K562 (cell line): ENCODE data around the gene STT3B. TPM values are rescaled to one million over a fixed set of nuclear protein-coding genes. Genes with fewer than 3 reads are reported as not detected.

Source experiments
- CHCHD3 ChIP-seq: fragments of 250-450 bp; sonication (Bioruptor Pico); IDR thresholded peaks from 2 replicates; pipeline ENCODE4 v2.1.2; 2022; ENCODE audit warnings: mild to moderate bottlenecking
- DDX20 ChIP-seq: fragments of 450-650 bp; IDR thresholded peaks from 2 replicates; pipeline ENCODE4 v1.6.1; 2016; ENCODE audit warnings: missing genetic modification characterization, low read depth, mild to moderate bottlenecking, missing compliant biosample characterization, moderate library complexity
- FIP1L1 ChIP-seq: fragments of 200-400 bp; formaldehyde crosslinking; IDR thresholded peaks from 2 replicates; pipeline ENCODE4 v1.6.1; 2018; ENCODE audit warnings: mild to moderate bottlenecking, low read depth, low read length; ENCODE audit not compliant: poor library complexity, severe bottlenecking
- FOS ChIP-seq: IDR thresholded peaks from 3 replicates; pipeline ENCODE4 v1.6.1; 2011; ENCODE audit not compliant: insufficient read length; ENCODE audit errors: extremely low read depth
- HSF4 ChIP-seq: fragments of 250-450 bp; sonication (Bioruptor Pico); IDR thresholded peaks from 2 replicates; pipeline ENCODE4 v2.1.2; 2022; ENCODE audit warnings: mild to moderate bottlenecking, moderate library complexity, borderline replicate concordance
- POLR3A ChIP-seq: IDR thresholded peaks from 2 replicates; pipeline ENCODE4 v1.6.1; 2011; ENCODE audit warnings: borderline replicate concordance, mild to moderate bottlenecking, moderate library complexity; ENCODE audit not compliant: insufficient read length, insufficient read depth; ENCODE audit errors: extremely low read depth
- SMAD2 ChIP-seq: fragments of 150-350 bp; IDR thresholded peaks from 2 replicates; pipeline ENCODE4 v1.6.1; 2014; ENCODE audit warnings: low read depth, mild to moderate bottlenecking, low read length
- TAF9B ChIP-seq: fragments of 450-650 bp; IDR thresholded peaks from 2 replicates; pipeline ENCODE4 v1.6.1; 2018; ENCODE audit warnings: mild to moderate bottlenecking; ENCODE audit not compliant: partially characterized antibody
- TCF7L2 ChIP-seq: fragments of 150-350 bp; IDR thresholded peaks from 2 replicates; pipeline ENCODE4 v1.6.1; 2016; ENCODE audit warnings: low read depth, mild to moderate bottlenecking, low read length, moderate library complexity
- ZNF324 ChIP-seq: fragments of 250-450 bp; sonication (Bioruptor Pico); IDR thresholded peaks from 2 replicates; pipeline ENCODE4 v1.4.0; 2020; ENCODE audit warnings: mild to moderate bottlenecking
- ZNF77 ChIP-seq: fragments of 250-450 bp; sonication (Bioruptor Pico); IDR thresholded peaks from 2 replicates; pipeline ENCODE4 v1.5.0; 2020
- polyA plus RNA-seq, 8 experiments: library from polyadenylated mRNA; depleted of rRNA in 4 of 8; stranded (reverse) in 5 of 8; unstranded in 3 of 8; fragments of >200 nt; fragmentation: Nextera tagmentation in 2 of 8; fragmentation: Illumina TruSeq in 1 of 8; extraction: Ambion mirVana in 2 of 8; extraction: Trizol in 1 of 8; gene quantifications; 2 replicates each; pipeline versions ENCODE4 v1.2.1 to v1.2.3, GENCODE V29; 2011 to 2014; ENCODE audit warnings: inconsistent platforms in 1 of 8, missing spikeins in 1 of 8
- total RNA-seq, 7 experiments: library from RNA; depleted of rRNA in 6 of 7; stranded (reverse); fragments of >200 nt in 6 of 7; fragmentation: Illumina TruSeq in 2 of 7; extraction: Trizol in 2 of 7; gene quantifications; 2 replicates each; pipeline versions ENCODE4 v1.2.1 to v1.2.3, GENCODE V29; 2011 to 2021; ENCODE audit warnings: low replicate concordance in 1 of 7
- TF ChIP-seq, protein P1 (sequence below): sonication (generic); formaldehyde crosslinking; IDR thresholded peaks from 2 replicates; pipeline ENCODE4 v1.8.0; 2022; ENCODE audit warnings: mild to moderate bottlenecking, missing genetic modification reagents
- TF ChIP-seq, protein P2 (sequence below): fragments of 450-650 bp; IDR thresholded peaks from 2 replicates; pipeline ENCODE4 v1.6.1; 2016; ENCODE audit warnings: low read depth
- TF ChIP-seq, protein P3 (sequence below), 2 experiments: fragments of 450-650 bp; conservative IDR thresholded peaks; 2 replicates each; pipeline ENCODE4 v1.6.1; 2017; ENCODE audit warnings: mild to moderate bottlenecking in 2 of 2, moderate library complexity in 2 of 2

STT3B gene
- total and polyA plus RNA-seq, 9 of the 15 experiments (the other 6 are each of a cell fraction or from before 2014, with no cell fraction given), result 22.4 to 147 (median 100) TPM

DNA sequence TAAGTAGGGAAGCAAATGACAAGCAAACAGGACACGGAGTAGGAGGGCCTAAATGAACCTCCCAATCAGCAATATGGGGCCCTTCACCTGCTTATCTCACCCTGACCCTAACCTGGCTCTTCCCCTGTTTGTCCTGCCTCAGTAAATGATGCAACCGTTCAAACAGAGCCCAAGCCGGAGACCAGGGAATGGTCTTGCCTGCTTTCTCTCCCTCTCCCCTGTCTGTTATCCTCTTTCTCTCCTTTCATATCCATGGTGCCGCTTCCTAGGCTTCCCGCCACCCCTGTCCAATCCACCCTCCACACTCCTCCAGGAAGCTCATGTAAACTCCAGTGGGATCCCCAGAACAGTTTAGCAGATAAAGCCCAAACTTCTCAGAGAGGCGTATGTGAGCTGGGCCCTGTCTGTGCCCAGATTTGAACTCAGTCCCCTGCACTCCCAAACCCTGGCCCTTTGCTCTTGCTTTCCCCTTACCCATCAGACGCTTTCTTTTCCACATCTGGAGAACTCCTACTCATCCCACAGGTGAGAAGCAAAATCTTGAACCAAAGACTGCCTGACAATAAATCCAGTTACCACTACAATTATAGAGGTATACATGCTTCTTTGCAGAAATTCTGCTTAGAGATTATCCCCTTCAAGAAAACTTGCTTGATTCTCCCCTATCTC, 45.7 kb upstream of the STT3B start (continued):
- TF ChIP-seq, protein P1, sequence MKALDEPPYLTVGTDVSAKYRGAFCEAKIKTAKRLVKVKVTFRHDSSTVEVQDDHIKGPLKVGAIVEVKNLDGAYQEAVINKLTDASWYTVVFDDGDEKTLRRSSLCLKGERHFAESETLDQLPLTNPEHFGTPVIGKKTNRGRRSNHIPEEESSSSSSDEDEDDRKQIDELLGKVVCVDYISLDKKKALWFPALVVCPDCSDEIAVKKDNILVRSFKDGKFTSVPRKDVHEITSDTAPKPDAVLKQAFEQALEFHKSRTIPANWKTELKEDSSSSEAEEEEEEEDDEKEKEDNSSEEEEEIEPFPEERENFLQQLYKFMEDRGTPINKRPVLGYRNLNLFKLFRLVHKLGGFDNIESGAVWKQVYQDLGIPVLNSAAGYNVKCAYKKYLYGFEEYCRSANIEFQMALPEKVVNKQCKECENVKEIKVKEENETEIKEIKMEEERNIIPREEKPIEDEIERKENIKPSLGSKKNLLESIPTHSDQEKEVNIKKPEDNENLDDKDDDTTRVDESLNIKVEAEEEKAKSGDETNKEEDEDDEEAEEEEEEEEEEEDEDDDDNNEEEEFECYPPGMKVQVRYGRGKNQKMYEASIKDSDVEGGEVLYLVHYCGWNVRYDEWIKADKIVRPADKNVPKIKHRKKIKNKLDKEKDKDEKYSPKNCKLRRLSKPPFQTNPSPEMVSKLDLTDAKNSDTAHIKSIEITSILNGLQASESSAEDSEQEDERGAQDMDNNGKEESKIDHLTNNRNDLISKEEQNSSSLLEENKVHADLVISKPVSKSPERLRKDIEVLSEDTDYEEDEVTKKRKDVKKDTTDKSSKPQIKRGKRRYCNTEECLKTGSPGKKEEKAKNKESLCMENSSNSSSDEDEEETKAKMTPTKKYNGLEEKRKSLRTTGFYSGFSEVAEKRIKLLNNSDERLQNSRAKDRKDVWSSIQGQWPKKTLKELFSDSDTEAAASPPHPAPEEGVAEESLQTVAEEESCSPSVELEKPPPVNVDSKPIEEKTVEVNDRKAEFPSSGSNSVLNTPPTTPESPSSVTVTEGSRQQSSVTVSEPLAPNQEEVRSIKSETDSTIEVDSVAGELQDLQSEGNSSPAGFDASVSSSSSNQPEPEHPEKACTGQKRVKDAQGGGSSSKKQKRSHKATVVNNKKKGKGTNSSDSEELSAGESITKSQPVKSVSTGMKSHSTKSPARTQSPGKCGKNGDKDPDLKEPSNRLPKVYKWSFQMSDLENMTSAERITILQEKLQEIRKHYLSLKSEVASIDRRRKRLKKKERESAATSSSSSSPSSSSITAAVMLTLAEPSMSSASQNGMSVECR (CRISPR knock-in tag), result no peak
- no peak for TF ChIP-seq ZNF77 (CRISPR knock-in tag)
- no peak for TF ChIP-seq ZNF324
- no peak for TF ChIP-seq TAF9B
- TF ChIP-seq DDX20 (tag), result no peak
- TF ChIP-seq POLR3A, result no peak
- TF ChIP-seq TCF7L2, result no peak
- no peak for TF ChIP-seq SMAD2
- no peak for TF ChIP-seq HSF4 (CRISPR knock-in tag)
- TF ChIP-seq FOS, result no peak
- TF ChIP-seq CHCHD3 (CRISPR knock-in tag), result no peak
- TF ChIP-seq FIP1L1, result no peak
- TF ChIP-seq, protein P2, sequence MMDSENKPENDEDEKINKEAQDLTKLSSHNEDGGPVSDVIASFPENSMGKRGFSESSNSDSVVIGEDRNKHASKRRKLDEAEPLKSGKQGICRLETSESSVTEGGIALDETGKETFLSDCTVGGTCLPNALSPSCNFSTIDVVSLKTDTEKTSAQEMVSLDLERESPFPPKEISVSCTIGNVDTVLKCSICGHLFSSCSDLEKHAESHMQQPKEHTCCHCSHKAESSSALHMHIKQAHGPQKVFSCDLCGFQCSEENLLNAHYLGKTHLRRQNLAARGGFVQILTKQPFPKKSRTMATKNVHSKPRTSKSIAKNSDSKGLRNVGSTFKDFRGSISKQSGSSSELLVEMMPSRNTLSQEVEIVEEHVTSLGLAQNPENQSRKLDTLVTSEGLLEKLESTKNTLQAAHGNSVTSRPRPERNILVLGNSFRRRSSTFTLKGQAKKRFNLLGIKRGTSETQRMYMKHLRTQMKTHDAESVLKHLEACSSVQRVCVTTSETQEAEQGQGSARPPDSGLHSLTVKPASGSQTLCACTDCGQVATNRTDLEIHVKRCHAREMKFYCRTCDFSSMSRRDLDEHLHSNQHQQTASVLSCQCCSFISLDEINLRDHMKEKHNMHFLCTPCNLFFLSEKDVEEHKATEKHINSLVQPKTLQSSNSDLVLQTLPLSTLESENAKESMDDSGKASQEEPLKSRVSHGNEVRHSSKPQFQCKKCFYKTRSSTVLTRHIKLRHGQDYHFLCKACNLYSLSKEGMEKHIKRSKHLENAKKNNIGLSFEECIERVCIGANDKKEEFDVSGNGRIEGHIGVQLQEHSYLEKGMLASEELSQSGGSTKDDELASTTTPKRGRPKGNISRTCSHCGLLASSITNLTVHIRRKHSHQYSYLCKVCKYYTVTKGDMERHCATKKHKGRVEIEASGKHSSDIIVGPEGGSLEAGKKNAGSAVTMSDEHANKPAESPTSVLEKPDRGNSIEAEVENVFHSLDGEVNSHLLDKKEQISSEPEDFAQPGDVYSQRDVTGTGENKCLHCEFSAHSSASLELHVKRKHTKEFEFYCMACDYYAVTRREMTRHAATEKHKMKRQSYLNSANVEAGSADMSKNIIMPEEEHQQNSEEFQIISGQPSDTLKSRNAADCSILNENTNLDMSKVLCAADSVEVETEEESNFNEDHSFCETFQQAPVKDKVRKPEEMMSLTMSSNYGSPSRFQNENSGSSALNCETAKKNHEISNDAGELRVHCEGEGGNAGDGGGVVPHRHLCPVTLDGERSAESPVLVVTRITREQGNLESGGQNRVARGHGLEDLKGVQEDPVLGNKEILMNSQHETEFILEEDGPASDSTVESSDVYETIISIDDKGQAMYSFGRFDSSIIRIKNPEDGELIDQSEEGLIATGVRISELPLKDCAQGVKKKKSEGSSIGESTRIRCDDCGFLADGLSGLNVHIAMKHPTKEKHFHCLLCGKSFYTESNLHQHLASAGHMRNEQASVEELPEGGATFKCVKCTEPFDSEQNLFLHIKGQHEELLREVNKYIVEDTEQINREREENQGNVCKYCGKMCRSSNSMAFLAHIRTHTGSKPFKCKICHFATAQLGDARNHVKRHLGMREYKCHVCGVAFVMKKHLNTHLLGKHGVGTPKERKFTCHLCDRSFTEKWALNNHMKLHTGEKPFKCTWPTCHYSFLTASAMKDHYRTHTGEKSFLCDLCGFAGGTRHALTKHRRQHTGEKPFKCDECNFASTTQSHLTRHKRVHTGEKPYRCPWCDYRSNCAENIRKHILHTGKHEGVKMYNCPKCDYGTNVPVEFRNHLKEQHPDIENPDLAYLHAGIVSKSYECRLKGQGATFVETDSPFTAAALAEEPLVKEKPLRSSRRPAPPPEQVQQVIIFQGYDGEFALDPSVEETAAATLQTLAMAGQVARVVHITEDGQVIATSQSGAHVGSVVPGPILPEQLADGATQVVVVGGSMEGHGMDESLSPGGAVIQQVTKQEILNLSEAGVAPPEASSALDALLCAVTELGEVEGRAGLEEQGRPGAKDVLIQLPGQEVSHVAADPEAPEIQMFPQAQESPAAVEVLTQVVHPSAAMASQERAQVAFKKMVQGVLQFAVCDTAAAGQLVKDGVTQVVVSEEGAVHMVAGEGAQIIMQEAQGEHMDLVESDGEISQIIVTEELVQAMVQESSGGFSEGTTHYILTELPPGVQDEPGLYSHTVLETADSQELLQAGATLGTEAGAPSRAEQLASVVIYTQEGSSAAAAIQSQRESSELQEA, result no peak
- TF ChIP-seq, protein P3, sequence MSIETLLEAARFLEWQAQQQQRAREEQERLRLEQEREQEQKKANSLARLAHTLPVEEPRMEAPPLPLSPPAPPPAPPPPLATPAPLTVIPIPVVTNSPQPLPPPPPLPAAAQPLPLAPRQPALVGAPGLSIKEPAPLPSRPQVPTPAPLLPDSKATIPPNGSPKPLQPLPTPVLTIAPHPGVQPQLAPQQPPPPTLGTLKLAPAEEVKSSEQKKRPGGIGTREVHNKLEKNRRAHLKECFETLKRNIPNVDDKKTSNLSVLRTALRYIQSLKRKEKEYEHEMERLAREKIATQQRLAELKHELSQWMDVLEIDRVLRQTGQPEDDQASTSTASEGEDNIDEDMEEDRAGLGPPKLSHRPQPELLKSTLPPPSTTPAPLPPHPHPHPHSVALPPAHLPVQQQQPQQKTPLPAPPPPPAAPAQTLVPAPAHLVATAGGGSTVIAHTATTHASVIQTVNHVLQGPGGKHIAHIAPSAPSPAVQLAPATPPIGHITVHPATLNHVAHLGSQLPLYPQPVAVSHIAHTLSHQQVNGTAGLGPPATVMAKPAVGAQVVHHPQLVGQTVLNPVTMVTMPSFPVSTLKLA (conservative IDR thresholded peaks at IDR 0.05), result no peak
